Renal cortical epithelial cell (primary cell): Measurements from ENCODE around the gene SLC25A47. TPM values are rescaled to one million over a fixed set of nuclear protein-coding genes. Genes with fewer than 3 reads are reported as not detected.
"Not testable (repeated sequence)": the region's sequence is repeated elsewhere in the genome, so short reads cannot be mapped to it uniquely, and the experiment has no call there.

Experiments used
- DNase-seq: peaks from one replicate; pipeline ENCODE4 v3.0.0-alpha.2; 2011; ENCODE audit warnings: low read depth
- total RNA-seq: library from RNA; depleted of rRNA; stranded (reverse); fragments of >200 nt; gene quantifications from 2 replicates; pipeline ENCODE4 v1.2.3, GENCODE V29; 2014

The SLC25A47 gene
- total RNA-seq, 1 donor from 2014 or later: not detected

DNA sequence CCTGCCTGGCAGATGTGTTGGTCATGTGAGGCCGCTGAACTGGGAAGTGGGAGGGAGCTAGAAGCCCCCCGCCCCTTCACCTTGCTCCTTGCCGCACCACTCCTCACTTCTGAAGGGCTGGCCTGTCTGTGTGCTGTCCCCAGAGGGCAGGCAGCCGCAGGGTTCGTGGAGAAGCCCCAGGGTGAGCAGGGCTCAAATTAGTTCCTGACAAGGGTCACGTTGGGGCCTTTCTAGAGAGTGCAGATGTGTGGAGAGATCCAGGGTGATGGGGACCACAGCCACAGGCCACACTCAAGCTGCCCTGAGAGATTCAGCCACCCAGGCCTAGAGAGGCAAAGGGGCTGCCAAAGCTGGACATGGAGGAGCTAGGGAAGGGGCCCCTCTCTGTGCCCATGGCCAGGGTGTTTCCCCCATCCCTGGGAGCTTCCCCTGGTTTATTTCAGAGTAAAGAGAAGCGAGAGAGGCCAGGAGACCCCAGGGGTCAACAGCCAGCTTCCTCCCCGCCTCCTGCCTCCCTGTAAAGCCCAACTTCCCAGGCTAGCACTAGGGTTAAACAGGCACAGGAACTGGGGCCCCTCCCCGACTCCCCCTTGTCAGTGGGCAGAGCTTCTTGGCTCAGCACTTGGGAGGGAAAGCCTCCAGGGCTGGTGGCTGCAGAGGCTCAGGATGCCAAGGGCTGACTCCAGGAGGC, 33.1 kb upstream of the SLC25A47 start:
- DNase-seq: no peak

DNA sequence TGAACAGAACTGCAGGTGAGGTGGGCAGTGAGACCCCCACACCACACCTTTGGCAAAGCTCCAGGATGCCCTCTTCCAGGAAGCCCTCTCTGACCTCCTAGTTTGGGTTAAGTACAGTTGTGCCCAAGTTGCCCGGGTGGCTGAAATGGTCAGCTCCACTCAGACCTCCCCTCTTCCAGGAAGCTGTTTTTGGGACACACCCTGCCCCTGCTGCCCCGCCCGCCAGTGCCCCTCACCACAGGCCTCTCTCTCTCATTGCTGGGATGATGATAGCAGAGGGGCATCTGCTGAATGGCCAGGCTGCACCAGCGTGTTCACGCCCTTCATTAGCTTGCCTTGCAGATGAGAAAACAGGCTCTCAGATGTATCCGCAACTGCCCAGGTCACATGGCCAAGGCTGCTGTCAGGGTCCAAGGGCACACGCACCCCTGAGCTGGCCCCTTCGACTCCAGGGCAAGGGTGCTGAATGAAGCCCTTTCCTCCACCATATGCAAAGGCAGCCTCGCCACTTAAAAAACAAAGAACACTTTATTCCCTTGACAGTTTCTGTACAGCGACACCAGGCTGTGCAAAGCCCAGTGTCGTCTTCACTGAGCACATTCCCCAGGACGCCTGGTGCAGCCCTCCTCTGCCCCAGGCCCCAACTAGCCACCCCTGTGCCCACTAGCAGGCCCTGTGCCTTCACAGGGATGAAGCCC, 32.4 kb upstream of the SLC25A47 start:
- no peak for DNase-seq

DNA sequence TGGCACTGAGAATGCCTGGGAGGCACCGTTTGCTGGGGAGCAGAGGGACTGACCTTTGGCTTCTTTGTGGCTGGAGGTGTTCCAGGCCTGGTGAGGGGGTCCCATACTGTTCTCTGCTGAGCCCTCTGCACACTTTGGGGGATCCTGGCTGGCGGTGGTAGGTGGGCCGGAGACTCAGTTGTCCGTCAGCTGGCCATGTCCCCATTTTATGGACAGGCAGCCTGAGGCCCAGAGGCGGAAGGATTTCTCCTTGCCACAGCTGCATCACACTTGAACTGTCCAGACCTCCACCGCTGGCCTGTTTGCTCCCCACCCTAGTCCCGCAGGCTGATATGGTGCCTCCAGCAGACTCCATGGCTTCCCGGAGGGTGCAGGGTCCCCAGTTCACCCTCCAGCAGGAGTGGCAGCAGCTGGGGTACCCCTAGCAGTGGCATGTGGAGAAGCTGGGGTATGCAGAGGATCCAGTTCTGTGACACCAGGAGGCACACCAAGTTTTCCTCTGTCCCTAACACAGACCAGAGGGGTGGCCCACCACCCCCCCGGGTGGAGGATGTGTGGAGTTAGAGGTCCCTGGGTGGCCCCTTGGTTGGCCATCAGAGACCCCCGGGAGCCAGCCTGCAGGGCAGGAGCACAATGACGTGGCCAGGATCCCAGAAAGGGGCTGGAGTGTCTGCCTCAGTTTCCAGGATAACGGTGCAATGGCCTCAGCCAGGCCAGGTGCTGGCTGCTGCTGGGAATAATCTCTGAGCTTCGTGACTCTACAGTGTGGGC, 31.6 kb upstream of the SLC25A47 start:
- no peak for DNase-seq

DNA sequence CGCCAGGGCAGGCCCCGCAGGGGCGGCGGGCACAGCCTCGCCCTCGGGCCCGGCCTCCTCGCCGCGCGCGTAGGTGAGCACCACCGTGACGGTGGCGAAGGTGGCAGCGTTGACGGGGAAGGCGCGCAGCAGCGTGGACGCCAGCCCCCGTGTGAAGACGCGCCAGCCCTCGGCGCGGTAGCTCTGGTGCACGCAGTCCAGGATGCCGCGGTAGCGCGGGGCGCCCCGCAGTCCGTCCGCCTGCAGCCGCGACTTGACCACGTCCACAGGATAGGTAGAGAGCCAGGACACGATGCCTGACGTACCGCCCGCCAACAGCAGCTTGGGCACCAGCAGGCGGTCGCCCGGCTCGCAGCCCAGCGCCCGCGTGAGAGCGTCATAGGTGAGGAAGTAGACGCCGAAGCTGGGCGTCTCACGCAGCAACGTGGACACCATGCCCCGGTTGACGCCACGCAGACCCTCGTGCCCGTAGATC, 30.8 kb upstream of the SLC25A47 start:
- no peak for DNase-seq

DNA sequence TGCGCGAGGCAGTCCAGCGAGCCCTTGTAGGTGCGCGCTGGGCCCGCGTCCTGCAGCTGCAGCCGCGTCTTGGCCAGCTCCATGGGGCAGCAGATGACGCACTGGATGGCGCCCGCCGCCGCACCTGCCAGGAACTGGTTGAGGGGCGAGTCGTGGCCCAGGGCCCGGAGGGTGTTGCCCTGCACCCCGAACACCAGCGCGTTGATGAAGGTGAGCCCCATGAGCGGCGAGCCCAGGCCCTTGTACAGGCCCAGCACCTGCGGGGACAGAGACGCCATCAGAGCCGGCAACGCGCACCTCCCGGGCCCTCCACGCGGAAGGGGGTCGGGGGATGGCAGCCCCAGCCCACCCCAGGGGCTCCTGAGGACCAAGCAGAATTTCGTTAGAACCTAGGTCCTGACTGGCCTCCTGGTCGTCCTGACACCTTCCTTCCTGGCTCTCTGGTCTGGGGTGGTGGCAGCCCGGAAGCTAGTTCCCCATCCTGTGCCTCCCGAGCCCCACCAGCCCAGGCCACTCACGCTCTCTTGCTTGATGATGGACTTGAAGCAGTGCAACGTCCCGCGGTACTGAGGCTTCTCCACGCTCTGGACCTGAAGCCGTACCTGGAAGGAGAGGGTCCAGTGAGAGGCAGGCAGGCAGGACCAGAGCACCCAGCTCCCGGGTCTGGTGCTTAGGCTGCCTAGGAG, 30.2 kb upstream of the SLC25A47 start:
- DNase-seq: no peak

DNA sequence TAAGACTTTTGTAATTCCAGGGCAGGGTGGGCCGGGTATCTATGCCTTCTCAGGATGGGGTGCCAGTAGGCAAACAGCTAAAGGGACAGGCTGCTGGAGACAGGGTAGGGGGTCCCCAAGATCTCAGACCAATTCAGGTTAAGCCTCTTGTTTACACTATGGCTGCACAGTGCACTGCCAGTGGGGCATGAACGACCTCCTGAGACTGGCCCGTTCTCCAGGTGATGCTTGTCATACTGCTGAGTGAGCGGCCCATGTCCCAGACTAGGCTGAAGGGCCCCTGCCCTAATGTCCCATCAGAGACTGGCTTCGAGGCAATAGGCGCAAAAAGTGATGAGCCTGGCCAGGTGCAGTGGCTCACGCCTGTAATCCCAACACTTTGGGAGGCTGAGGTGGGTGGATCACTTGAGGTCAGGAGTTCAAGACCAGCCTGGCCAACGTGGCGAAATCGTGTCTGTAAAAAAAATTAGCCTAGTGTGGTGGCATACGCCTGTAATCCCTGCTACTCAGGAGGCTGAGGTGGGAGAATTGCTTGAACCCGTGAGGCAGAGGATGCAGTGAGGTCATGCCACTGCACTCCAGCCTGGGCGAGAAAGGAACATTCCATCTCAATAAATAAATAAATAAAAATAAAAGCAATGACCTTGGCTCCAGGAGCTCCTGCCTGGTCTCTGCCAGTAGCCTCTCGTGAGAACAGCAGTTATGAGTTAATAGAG, 29.5 kb upstream of the SLC25A47 start:
- no peak for DNase-seq

DNA sequence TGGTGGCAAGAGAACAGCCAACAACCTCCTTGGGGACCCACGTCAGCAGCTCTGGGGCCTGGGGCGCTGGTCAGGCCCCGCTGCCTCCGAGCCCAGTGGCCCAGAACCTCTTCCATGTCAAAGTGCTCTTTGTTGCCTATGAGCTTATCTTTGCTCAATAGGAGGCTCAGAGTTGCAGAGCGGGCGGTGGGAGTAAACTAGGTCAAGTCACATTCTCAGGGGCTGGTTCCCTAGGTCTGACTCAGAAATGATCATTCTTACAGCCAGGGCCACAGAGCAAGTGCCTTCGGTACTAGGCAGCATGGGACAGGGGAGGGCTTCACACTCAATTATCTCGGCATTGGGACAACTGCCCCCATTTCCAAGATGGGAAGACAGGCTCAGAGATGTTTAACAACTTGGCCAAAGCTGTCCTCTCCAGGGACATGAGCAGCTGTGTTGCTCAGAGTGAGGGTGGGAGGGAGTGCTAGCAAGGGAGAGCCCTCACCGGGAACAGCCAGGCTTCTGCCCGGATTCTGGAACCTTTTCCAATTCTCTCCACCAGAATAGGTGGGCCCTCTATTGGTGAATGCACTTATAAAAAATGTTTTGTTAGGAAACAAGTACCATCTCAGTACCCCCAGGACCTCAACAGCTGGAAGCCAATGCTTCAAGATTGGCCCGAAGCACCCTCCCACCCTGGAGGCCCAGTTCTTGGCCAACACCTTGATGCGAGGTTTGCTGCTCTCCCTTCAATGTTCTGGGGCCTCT, 28.8 kb upstream of the SLC25A47 start:
- peak; percentile 75 for DNase-seq

DNA sequence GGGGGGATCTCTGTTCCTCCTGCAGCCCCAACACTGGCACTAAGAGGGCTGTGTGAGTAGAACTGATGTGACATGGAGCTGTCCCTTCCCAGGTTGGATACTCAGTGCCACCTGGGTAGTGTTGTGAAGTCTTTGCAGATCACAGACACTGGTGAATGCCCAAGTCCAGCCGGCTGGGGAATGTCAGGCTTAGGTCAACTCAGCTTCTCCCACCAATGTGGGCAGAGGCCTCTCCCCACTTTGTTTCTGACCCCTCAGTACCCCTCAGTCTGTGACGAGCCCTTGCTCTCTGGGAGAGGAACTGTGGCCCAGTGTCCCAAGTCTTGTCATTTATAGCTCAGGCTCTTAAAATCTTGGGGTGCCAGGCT, 28.2 kb upstream of the SLC25A47 start:
- DNase-seq: no peak

DNA sequence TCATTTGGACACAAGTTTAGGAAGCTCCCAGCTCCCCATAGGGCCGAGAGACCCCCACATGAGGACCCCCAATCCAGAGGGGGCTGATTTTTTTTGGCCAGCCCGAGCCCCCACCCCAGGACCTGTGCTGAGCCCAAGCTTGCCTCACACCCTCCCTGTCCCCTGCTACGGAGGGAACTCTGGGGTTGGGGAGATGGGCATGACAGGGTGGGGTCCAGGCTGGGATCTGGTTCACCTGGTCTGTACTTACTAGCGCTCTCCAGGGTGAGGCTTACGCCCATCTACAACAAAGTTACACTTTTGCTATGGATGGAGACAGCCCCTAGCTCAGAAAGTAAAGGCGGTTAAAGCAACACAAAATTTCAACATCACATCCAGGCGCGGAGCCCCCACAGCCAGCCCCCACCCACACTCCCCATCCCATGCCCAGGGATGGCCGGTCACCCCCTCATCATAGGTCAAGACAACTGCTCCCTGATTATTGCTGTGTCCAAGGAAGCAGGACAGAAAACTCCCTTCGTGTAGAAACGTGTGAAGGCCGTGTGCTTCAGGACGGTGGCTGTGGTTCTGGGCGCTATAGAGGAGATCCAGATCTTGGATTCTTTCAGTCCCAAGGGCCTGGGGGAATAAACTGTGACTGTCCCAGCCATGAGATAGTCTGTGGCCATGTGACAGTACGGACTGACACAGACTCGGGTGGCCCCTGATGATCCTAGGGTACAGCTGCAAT, 27.6 kb upstream of the SLC25A47 start:
- no peak for DNase-seq

DNA sequence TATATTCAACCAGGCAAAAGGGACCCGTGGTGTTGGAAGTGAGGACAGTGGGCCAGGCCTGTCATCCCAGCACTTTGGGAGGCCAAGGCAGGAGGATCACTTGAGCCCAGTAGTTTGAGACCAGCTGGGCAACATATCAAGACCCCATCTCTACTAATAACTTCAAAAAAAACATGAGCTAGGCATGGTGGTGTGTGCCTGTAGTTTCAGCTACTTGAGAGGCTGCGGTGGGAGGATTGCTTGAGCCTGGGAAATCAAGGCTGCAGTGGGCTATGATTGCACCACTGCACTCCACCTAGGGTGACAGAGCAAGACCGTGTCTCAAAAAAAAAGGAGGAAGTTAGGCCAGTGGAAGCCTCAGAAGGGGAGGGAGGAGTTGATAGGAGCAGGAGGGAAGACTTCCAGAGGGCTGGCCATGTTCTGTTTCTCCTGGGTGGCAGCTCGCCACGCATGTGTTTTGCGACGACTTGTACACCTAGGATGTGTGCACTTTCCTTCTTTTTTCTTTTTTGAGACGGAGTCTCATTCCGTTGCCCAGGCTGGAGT, 27.0 kb upstream of the SLC25A47 start:
- no peak for DNase-seq

DNA sequence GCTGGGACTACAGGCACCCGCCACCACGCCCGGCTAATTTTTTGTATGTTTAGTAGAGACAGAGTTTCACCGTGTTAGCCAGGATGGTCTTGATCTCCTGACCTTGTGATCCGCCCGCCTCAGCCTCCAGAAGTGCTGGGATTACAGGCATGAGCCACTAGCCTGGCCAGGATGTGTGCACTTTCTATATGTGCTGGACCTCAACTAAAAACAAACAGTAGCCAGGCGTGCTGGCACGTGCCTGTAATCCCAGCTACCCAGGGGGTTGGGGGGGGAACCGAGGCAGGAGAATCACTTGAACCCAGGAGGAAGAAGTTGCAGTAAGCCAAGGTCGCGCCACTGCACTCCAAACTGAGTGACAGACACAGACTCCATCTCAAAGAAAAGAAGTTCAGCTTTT, 26.4 kb upstream of the SLC25A47 start:
- DNase-seq: not testable (repeated sequence)

DNA sequence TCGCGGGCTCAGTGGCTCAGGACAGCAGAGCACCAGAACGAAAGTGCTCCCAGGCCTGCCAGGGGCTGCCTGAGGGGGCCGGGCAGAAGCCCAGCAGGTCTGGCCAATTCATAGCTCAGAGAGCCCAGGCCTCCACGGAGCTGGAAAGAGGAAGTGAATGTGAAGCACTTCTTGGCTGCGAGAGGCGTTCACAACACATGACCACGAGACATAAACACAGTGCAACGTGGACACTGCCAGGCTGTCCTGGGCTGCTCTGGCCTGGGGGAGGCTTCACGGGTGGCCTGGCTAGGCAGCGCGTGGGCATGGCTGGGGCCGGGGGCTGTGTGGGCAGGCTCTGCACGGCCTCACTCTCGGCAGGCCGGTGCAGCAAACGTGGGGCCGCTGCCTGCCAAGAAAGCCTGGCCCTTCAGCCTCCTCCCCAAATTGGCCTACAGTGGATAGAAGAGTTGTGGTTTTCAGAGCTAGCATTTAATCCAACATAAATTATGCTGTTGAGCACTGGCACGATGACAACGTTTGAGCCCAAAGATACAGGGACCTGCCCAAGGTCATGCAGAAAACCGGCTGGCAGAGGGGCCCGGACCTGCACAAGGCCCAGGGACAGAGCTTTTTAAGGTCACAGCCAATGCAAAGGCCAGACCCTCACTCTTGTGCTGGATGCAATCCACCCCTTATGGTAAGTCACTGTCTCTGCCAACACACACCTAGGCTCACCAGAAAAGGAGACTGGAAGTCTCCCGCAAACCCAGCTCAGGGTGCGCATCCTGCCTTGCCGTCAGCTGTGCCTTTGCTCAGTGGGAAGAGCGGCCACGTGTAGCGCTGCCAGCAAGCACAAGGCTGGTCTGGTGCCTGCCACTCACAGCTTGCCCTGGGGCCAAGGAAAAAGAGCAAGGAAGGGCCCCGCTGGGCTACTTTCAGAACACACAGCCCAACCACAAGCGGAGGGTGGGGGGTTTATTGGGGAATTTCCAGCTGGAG, 25.5 kb upstream of the SLC25A47 start:
- peak; percentile 41 for DNase-seq

DNA sequence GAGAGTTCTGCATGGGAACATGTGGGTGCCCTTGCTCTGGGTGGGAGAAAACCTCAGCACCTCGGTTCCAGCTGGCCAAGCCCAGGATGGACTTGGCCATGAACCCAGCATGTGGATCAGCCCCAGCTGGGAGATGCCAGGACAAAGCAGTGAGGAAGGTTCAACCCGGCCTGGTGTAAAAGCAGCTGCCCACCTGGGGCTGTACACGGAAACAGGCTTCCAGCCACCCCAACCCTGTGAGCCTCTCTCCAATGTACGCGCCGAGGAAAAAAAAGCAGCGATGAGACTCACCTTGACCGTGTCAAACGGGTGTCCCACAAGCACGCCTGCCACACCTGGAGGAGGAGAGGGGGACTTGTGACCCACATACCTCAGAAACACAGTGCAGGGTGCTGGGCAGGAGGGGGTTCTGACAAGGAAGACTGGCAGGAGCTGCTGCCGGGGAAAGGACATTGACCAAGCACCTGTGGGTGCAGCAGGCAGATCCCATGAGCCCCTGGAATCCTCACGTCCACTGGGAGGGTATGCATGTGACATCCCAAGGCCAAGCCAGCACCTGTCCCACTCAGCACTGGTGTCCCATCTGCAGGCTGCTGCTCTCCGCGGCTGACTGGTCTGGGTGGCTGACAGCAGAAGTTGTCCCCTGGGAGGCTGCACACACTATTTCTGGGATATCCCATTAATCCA, 24.4 kb upstream of the SLC25A47 start:
- no peak for DNase-seq

DNA sequence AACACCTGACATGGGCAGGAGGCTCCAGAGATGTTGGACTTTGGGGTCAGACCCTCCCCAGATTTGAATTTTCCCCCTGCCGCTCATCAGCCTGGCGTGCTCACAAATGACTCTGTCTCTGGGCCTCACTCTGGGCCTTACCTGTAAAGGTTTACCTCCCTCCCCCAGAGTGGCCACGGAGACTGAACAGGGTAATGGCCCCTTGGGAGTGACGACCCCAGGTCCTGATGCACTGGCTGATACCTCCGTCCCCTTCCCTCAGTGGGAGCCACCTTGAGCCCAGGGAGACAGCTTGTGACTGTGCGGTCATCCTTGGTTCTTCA, 23.9 kb upstream of the SLC25A47 start:
- DNase-seq: no peak

DNA sequence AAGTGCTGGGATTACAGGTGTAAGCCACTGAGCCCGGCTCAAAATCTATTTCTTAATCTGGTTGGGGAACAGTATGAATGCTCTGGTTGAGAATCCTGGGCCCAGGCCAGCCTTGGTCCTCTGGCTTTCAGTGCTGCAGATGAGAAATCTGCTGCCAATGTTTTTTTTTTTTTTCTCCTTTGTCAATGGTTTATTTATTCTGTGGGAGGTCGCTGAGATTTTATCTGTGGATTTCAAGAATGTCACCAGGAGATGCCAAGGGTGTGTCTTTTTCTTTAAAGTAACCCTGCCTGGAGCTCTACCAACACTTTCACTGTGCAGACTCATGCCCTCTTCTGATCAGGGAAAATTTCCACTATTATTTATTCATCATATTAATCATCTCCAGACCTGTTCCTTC, 20.5 kb upstream of the SLC25A47 start:
- peak; percentile 21 for DNase-seq

DNA sequence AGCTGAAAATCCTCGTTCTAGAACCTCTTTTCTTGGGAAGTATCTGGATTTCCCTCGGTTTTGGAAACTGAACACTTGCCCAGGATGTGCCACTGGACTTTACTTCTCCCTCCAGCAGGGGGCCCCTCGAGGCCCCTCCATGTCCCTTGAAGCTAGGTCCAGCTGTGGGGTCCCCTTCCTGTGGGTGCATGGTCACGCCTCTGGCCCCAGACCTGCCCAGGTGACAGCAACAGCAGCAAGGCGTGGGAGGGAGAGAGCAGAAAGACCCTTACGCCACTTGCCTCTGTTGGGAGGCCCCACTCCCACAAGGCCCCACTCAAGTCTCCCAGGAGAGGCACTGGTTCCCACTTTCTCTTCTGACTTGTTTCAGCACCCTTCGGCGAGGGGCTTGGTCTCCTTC, 20.0 kb upstream of the SLC25A47 start:
- DNase-seq: no peak

DNA sequence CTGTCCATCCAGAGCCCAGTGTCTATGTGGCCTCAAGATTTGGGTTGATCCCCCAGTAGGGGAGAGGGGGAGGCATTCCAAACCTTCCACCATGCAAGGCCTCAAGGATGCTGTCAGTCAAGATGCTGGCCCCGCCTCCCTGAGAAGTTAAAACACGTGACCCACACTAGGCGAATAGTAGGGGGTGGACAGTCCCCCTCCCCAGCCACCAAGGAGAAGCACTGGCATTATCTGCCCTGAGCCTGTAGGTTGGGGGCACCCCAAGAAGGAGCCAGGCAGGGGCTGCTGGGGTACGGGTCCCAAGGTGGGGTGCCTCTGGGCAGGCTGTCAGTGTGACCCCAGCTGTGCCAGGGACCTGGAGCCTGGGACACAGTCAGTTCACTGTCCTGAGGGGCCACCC, 19.2 kb upstream of the SLC25A47 start:
- DNase-seq: no peak

DNA sequence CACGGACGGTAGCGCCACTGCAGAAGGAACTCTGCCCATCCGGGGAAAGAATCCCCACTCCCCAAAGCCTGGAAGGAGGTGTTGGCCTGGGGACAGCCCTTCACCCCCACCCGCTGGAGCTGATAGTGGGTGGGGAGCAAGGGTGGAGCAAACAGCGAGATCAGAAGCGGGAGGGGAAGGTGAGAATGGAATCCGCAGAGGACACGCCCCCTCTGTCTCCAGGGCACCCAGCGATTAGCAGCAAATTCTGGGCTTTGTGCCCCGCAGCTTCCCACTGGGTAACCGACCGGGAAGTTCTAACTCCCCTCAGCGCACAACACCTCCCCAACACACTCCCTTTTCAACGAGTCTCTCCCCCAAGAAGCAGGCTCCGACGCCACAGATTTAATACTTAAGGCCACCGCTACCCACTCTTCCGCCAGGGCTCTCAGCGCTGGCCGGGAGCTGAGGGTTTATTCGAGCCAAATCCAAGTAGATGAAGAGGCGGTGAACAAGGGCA, 18.3 kb upstream of the SLC25A47 start:
- peak; percentile 50 for DNase-seq
